ENCODE measurements around the gene MSX1.

The MSX1 gene

DNA sequence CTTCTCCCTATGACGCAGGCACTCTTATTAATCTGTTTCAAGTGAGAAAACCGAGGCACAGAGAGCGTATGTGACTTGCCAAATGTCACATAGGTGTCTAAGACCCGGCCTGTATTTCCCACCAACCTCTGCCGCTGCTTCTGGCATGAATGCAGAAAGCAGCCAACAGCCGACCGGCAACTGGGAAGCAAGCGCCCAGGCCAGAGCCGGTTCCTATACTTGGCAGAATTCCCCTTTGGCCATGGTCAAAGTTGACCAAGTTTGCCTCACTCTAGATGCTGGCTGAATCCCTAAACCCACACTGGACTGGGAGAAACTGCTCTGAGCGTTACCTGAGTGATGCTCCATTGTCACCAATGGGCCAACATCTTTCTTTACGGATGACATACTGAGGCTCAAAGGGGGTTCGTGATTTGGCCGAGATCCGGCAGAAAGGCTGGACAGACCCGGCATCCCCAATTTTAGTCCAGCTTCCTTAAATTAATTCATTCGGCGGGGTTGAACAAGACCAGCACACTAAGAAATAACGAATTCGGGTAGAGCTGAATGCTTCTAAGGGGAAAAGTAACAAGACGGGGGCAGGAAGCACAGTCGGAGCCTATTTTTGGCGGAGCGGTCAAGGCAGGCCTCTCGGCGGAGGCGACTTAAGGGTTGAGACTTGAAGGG, 11.2 kb downstream of the MSX1 start:
- no peaks in the 10 kb centered on the region; the same call in none of the 2 replicates for H3K27me3 ChIP-seq (ENCODE audit: low read depth, low read length)
- H3K4me2 ChIP-seq (ENCODE audit: low read length) = no peak overlapping the region
- no peaks in the 10 kb centered on the region for H3K79me2 ChIP-seq (ENCODE audit: low read length)
- H3K9ac ChIP-seq (ENCODE audit: low read length) = no peak overlapping the region
- no peak overlapping the region for H3K4me3 ChIP-seq (ENCODE audit: low read length)
- H4K20me1 ChIP-seq (ENCODE audit: insufficient read depth, low read length) = no peaks in the 10 kb centered on the region
- no peaks in the 10 kb centered on the region for H3K4me1 ChIP-seq (ENCODE audit: low read length)
- no peak overlapping the region for H3K27ac ChIP-seq (ENCODE audit: low read length)
- no peaks in the 10 kb centered on the region for H3K36me3 ChIP-seq (replicated peaks; ENCODE audit: low read depth, low read length)
- no peaks in the 10 kb centered on the region for H3K9me3 ChIP-seq (ENCODE audit: insufficient read depth, low read length)
- no peak overlapping the region for H2AFZ ChIP-seq (ENCODE audit: low read depth, low read length)
- TF ChIP-seq, protein P1, sequence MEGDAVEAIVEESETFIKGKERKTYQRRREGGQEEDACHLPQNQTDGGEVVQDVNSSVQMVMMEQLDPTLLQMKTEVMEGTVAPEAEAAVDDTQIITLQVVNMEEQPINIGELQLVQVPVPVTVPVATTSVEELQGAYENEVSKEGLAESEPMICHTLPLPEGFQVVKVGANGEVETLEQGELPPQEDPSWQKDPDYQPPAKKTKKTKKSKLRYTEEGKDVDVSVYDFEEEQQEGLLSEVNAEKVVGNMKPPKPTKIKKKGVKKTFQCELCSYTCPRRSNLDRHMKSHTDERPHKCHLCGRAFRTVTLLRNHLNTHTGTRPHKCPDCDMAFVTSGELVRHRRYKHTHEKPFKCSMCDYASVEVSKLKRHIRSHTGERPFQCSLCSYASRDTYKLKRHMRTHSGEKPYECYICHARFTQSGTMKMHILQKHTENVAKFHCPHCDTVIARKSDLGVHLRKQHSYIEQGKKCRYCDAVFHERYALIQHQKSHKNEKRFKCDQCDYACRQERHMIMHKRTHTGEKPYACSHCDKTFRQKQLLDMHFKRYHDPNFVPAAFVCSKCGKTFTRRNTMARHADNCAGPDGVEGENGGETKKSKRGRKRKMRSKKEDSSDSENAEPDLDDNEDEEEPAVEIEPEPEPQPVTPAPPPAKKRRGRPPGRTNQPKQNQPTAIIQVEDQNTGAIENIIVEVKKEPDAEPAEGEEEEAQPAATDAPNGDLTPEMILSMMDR (IDR thresholded peaks at IDR 0.05; ENCODE audit: low read depth, low read length) = no peak
- no peak for TF ChIP-seq EZH2phosphoT487 (IDR thresholded peaks at IDR 0.05; ENCODE audit: low read depth)

DNA sequence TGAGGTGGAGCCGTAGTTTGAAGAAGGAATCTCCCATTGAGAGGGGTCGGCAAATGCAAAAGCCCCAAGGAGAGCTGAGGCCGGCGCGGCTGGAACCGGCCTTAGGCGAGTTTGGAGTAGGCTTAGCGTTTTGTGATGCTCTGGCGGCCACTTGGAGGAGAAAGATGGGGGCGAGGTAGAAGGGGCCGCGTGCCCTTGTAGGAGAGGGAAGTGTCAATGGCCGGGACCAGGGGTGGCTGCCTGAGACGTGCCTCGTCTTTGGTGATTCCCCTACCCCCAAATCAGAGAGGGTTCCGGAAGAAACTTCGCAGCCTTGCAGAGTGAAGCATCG, 11.7 kb downstream of the MSX1 start:
- no peak overlapping the region for H3K4me3 ChIP-seq (ENCODE audit: low read length)
- no peak overlapping the region for H3K27ac ChIP-seq (ENCODE audit: low read length)
- no peaks in the 10 kb centered on the region for H3K9me3 ChIP-seq (ENCODE audit: insufficient read depth, low read length)
- H3K36me3 ChIP-seq (replicated peaks; ENCODE audit: low read depth, low read length) = no peaks in the 10 kb centered on the region
- H3K4me1 ChIP-seq (ENCODE audit: low read length) = no peaks in the 10 kb centered on the region
- no peaks in the 10 kb centered on the region; the same call in none of the 2 replicates for H3K27me3 ChIP-seq (ENCODE audit: low read depth, low read length)
- no peaks in the 10 kb centered on the region for H3K79me2 ChIP-seq (ENCODE audit: low read length)
- no peak for TF ChIP-seq EZH2phosphoT487 (IDR thresholded peaks at IDR 0.05; ENCODE audit: low read depth)
- TF ChIP-seq, protein P1 (IDR thresholded peaks at IDR 0.05; ENCODE audit: low read depth, low read length) = no peak
- no peaks in the 10 kb centered on the region for H4K20me1 ChIP-seq (ENCODE audit: insufficient read depth, low read length)
- H3K4me2 ChIP-seq (ENCODE audit: low read length) = no peak overlapping the region
- no peak overlapping the region for H3K9ac ChIP-seq (ENCODE audit: low read length)
- no peak overlapping the region for H2AFZ ChIP-seq (ENCODE audit: low read depth, low read length)

GRCh38 chr4:4871573-4872313, 12.3 kb downstream of the MSX1 start:
- no peaks in the 10 kb centered on the region for H3K79me2 ChIP-seq (ENCODE audit: low read length)
- H3K27ac ChIP-seq (ENCODE audit: low read length) = no peak overlapping the region
- no peaks in the 10 kb centered on the region for H3K4me1 ChIP-seq (ENCODE audit: low read length)
- H3K4me3 ChIP-seq (ENCODE audit: low read length) = no peak overlapping the region
- no peaks in the 10 kb centered on the region for H4K20me1 ChIP-seq (ENCODE audit: insufficient read depth, low read length)
- no peak overlapping the region for H2AFZ ChIP-seq (ENCODE audit: low read depth, low read length)
- H3K36me3 ChIP-seq (replicated peaks; ENCODE audit: low read depth, low read length) = no peaks in the 10 kb centered on the region
- no peak overlapping the region for H3K9ac ChIP-seq (ENCODE audit: low read length)
- H3K27me3 ChIP-seq (ENCODE audit: low read depth, low read length) = no peaks in the 10 kb centered on the region; the same call in none of the 2 replicates
- no peak for TF ChIP-seq EZH2phosphoT487 (IDR thresholded peaks at IDR 0.05; ENCODE audit: low read depth)
- TF ChIP-seq, protein P1 (IDR thresholded peaks at IDR 0.05; ENCODE audit: low read depth, low read length) = no peak
- H3K4me2 ChIP-seq (ENCODE audit: low read length) = no peak overlapping the region
- H3K9me3 ChIP-seq (ENCODE audit: insufficient read depth, low read length) = no peaks in the 10 kb centered on the region

DNA sequence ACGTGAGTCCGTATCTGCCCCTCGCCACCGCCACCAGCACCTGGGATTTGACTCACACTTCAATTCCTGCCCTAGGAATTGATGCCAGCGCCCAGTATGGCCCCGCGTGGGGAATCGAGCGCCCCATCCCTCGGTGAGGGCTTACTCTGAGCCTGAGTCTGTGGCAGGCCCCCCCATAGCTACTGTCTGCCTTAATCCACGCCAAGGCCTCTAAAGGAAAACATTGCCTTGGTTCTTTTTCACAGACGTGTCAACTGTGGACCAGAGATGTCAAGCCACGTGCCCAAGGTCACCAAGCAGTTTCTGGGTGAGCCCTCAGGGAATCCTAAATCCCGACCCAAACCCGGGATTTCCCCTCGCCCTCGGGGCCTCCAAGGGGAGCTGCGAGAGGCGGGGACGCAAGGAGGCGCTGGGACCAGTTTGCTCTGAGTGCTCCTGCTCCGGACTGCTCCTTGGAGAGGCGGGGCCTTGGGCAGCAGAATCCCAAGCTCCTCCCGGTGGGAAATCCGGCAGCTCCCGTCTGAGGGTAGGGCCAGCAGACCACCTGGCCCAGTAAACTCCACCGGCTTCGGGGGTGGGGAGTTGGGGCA, 12.9 kb downstream of the MSX1 start:
- Histone ChIP-seq H3K27ac (ENCODE audit: low read length) (no peak overlapping the region), H3K4me1 (ENCODE audit: low read length) (no peaks in the 10 kb centered on the region), H3K9ac (ENCODE audit: low read length) (no peak overlapping the region), H3K36me3 (replicated peaks; ENCODE audit: low read depth, low read length) (no peaks in the 10 kb centered on the region), H4K20me1 (ENCODE audit: insufficient read depth, low read length) (no peaks in the 10 kb centered on the region), H3K79me2 (ENCODE audit: low read length) (no peaks in the 10 kb centered on the region), H2AFZ (ENCODE audit: low read depth, low read length) (no peak overlapping the region), H3K4me2 (ENCODE audit: low read length) (no peak overlapping the region), H3K9me3 (ENCODE audit: insufficient read depth, low read length) (no peaks in the 10 kb centered on the region), H3K4me3 (ENCODE audit: low read length) (no peak overlapping the region), H3K27me3 (ENCODE audit: low read depth, low read length) (no peaks in the 10 kb centered on the region; the same call in none of the 2 replicates)
- TF ChIP-seq, protein P1 (IDR thresholded peaks at IDR 0.05; ENCODE audit: low read depth, low read length) = no peak
- TF ChIP-seq EZH2phosphoT487 (IDR thresholded peaks at IDR 0.05; ENCODE audit: low read depth) = no peak

Measured in OCI-LY3 (cell line).